GM19099 (cell line): Measurements from ENCODE around the gene SLC22A7.

Experiments used
- POLR2A ChIP-seq: IDR thresholded peaks from 3 replicates; pipeline ENCODE4 v1.6.1; 2011; ENCODE audit warnings: low read depth; ENCODE audit not compliant: insufficient read length; ENCODE audit errors: extremely low read depth

Gene SLC22A7

GRCh38 chr6:43274916-43275597, 23.0 kb upstream of the SLC22A7 start:
- TF ChIP-seq POLR2A, result no peak

GRCh38 chr6:43275801-43276576, 22.1 kb upstream of the SLC22A7 start:
- no peak for TF ChIP-seq POLR2A

- no peak for TF ChIP-seq POLR2A
Measured at GRCh38 chr6:43276577-43277305, 21.3 kb upstream of the SLC22A7 start.

- TF ChIP-seq POLR2A, result no peak
Measured at GRCh38 chr6:43277306-43277642, 20.8 kb upstream of the SLC22A7 start.

GRCh38 chr6:43277643-43278523, 20.2 kb upstream of the SLC22A7 start:
- TF ChIP-seq POLR2A, result no peak

GRCh38 chr6:43278524-43279078, 19.5 kb upstream of the SLC22A7 start:
- TF ChIP-seq POLR2A, result no peak

- TF ChIP-seq POLR2A, result no peak
Measured at GRCh38 chr6:43280234-43280633, 17.8 kb upstream of the SLC22A7 start.

- TF ChIP-seq POLR2A, result no peak
Measured at GRCh38 chr6:43282060-43282459, 16.0 kb upstream of the SLC22A7 start.

- TF ChIP-seq POLR2A, result no peak
Measured at GRCh38 chr6:43282636-43283513, 15.2 kb upstream of the SLC22A7 start.

- TF ChIP-seq POLR2A, result no peak
Measured at GRCh38 chr6:43283514-43283901, 14.6 kb upstream of the SLC22A7 start.

- no peak for TF ChIP-seq POLR2A
Measured at GRCh38 chr6:43283905-43284304, 14.2 kb upstream of the SLC22A7 start.

GRCh38 chr6:43284991-43285781, 12.9 kb upstream of the SLC22A7 start:
- TF ChIP-seq POLR2A, result no peak

GRCh38 chr6:43285832-43286231, 12.2 kb upstream of the SLC22A7 start:
- no peak for TF ChIP-seq POLR2A
